Stimulated activated CD4-positive, alpha-beta T cell treated with anti-CD3 and anti-CD28 coated beads, Interleukin-1b, Interleukin-23, amount 100 ng/mL, for 24 hours (primary cell): Measurements from ENCODE around the gene LUC7L3.
A peak's percentile ranks its signal among the peaks of the same experiment; 100 is the strongest.
"Not testable (repeated sequence)": the region's sequence is repeated elsewhere in the genome, so short reads cannot be mapped to it uniquely, and the experiment has no call there.

Experiments
- DNase-seq, 4 experiments: peaks; one replicate each; pipeline ENCODE4 v3.0.0-alpha.2; 2020; ENCODE audit warnings: low read depth in 4 of 4, low spot score in 1 of 4

The LUC7L3 gene, protein sequence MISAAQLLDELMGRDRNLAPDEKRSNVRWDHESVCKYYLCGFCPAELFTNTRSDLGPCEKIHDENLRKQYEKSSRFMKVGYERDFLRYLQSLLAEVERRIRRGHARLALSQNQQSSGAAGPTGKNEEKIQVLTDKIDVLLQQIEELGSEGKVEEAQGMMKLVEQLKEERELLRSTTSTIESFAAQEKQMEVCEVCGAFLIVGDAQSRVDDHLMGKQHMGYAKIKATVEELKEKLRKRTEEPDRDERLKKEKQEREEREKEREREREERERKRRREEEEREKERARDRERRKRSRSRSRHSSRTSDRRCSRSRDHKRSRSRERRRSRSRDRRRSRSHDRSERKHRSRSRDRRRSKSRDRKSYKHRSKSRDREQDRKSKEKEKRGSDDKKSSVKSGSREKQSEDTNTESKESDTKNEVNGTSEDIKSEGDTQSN

DNA sequence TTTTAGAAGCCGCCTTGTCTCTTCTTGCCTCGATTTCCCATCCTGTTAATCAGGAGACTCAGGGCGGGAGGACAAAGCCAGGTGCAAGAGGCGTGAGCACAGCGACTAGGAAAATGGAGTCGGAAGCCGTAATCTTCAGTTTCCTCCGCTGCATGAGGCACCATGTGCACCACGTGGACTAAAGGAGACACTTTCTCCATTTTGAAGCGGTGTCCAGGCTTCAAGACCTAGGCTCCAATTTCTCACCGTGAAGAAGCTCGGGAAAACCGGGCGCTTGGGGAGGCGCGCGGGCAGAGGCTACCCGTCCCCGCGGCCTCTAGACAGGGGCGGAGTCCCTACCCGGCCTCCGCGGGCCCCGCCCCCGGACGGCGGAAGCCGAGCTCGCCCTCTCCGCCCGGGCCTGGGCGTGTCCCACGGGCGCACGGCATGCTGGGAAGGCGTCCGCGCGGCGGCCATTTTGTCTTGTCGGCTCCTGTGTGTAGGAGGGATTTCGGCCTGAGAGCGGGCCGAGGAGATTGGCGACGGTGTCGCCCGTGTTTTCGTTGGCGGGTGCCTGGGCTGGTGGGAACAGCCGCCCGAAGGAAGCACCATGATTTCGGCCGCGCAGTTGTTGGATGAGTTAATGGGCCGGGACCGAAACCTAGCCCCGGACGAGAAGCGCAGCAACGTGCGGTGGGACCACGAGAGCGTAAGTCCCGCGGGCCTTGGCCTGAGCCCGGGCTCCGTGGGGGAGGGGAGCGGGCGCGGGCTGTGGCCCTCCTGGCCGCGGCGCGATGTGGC, at the start of gene LUC7L3:
Gene LUC7L3, plus strand, starts transcription at position 460 of the 780 bp plus-strand sequence. Its CDS starts 130 bp downstream, at position 590.
- DNase-seq = peak; percentile 77 to 89 (median 87)

DNA sequence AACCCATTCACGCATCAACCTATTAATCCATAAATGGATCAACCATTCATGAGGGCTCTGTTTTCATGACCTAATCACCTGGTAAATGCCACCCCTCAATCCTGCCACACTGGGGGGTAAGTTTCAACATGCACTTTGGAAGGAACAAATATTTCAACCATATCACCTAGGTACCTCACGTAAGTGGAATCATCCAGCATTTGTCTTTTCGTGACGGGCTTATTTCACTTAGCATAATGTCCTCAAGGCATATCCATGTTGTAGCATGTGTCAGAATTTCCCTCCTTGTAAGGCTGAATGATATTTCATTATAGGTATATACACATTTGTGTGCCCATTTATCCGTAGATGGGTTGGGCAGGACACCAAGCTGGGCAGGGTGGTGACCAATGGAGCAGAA, 47.3 kb upstream of the LUC7L3 start:
- DNase-seq = no peak

DNA sequence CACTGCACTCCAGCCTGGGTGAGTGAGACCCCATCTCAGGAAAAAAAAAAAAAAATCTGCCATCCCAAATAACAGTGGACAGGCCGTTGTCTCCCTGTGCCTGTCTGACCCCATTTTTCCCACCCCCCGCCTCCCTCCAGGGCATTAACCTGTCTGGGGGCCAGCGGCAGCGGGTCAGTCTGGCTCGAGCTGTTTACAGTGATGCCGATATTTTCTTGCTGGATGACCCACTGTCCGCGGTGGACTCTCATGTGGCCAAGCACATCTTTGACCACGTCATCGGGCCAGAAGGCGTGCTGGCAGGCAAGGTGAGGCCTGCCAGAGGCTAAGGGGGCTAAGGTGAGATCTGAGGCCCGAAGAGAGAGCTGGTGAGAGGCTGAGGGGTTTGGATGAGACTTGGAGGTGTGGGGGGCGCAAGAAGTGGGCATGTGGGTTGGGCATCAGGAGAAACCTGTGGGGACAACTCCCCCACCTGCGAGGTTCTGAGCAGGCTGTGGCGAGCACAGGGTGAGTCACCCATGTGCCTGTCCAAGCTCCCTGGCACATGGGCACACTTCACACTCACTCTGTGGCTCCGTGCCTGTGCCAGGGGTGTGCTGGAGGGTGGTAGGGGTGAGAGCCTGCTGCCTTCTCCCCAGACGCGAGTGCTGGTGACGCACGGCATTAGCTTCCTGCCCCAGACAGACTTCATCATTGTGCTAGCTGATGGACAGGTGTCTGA, 46.4 kb upstream of the LUC7L3 start:
- no peak for DNase-seq

DNA sequence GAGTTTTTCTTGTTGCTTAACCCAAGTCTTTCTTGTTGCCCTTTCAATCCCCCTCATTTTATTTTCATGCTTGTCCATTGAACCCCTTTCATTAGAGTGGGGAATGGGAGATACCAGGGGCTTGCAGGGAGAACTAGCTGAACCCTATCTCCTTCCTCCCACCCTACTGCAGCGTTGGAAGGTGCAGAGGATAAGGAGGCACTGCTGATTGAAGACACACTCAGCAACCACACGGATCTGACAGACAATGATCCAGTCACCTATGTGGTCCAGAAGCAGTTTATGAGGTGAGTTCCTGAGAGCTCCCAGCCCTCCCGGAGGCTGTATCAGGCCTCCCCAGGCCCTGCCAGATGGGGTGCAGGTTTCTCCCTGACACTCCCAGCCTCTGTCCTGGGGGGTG, 44.2 kb upstream of the LUC7L3 start:
- DNase-seq = no peak

DNA sequence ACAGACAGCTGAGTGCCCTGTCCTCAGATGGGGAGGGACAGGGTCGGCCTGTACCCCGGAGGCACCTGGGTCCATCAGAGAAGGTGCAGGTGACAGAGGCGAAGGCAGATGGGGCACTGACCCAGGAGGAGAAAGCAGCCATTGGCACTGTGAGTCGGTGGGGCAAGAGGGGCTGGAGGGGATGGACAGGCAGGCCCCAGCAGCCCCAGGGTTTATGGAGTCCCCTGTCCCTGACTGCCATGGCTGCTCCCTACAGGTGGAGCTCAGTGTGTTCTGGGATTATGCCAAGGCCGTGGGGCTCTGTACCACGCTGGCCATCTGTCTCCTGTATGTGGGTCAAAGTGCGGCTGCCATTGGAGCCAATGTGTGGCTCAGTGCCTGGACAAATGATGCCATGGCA, 43.8 kb upstream of the LUC7L3 start:
- no peak for DNase-seq

DNA sequence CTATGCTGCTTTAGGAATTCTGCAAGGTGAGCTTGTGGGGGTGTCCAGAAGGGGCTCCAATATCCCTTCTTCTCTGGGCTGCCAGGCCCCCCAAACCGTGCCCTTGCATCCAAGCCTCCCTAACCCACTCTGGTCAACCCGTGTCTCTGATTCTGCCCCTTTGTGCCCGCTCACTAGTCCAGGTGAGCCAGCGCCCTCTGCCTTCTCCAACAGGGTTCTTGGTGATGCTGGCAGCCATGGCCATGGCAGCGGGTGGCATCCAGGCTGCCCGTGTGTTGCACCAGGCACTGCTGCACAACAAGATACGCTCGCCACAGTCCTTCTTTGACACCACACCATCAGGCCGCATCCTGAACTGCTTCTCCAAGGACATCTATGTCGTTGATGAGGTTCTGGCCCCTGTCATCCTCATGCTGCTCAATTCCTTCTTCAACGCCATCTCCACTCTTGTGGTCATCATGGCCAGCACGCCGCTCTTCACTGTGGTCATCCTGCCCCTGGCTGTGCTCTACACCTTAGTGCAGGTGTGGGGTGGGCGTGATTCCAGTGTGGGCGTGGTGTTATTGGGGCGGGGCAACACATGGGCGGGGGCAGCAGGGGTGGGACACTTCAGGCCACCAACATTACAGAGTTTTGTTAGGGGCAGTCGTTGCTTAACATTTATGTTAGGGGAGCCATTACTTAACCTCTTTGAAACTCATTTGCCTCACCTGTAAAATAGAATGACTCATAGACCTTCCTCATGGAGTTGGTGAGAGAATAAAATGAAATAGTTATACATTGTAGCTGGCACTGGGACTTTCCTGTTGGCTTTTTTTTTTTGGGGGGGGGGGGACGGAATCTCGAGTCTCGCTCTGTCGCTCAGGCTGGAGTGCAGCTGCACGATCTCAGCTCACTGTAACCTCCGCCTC, 43.1 kb upstream of the LUC7L3 start:
- DNase-seq = no peak

DNA sequence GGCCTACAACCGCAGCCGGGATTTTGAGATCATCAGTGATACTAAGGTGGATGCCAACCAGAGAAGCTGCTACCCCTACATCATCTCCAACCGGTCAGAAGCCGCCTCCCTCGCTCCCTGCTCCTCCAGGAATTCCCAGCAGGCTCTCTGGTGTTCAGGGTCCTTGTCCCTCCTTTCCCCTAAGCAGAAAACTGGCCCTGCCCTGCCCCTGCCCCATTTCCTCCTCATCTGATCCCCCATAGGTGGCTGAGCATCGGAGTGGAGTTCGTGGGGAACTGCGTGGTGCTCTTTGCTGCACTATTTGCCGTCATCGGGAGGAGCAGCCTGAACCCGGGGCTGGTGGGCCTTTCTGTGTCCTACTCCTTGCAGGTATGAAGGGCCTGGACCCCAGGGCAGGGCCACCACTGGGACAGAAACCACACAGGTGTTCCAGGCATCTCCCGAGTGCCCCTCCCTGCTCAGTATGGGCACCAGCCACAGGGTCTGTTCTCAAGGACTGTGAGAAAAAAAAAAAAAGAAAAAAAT, 41.5 kb upstream of the LUC7L3 start:
- no peak for DNase-seq

DNA sequence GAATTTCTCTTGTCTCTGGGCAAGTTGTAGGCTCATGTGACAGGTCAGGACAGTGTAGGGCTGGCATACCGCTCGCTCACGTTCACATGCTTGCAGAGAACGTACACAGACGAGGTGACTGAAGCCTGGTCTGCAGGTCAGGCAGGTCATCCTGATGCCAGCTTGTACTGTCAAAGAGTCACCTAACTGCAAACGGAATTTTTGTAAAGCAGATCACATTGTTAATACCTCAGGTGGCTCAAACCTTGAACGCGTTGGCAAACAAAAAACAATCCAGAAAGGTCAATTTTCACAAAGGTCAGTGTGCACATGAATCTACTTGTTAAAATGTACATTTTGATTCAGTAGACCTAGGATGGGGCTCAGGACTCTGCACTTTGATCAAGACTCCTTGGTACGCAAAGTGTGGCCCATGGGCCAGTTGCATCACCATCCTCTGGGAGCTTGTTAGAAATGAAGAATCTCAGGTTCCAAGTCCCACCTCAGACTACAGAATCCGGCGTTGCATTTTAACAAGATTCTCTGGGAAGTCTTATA, 40.3 kb upstream of the LUC7L3 start:
- no peak for DNase-seq

DNA sequence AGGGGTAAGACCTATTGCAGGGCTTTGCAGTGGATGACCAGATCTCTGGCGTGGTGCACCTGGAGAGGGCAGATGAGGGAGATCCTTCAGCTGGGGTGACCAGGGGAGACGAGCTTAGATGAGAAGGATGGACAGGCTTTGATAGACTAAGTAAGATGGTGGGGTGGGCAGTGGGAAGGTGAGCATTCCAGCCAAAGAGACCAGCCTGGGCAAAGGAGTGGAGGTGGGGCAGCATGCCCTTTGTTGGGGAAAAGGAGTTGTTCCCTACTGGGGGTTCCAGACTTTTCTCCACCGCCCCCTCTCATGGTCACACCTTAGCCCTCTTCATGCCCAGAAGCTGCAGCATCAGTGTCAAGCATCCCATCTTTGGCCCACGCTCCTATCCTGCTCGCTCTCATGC, 39.3 kb upstream of the LUC7L3 start:
- DNase-seq = no peak

DNA sequence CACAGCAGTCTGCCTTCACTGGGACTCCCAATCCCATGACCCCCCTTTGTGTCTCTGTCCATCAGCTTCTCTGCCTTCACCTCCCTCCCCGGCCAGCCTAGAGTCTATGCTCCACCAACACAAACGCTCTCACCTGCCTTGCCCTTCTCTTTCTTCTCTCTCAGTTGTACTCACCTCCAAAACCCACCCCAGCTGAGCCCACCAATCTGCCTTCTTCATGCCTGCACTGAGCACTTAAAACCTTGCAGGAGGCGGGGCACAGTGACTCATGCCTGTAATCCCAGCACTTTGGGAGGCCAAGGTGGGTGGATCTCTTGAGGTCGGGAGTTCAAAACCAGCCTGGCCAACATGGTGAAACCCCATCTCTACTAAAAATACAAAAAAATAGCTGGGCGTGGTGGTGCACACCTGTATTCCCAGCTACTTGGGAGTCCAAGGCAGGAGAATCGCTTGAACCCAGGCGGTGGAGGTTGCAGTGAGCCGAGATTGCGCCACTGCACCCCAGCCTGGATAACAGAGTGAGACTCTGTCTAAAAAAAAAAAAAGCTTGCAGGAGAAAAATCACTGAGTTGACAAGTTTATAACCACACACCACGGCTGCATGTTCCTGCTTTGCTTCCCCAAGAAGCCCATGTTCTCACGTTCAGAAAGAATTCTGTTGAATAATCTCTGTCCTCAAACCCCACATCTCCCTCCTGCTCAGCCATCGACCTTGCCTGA, 38.7 kb upstream of the LUC7L3 start:
- not testable (repeated sequence) for DNase-seq

DNA sequence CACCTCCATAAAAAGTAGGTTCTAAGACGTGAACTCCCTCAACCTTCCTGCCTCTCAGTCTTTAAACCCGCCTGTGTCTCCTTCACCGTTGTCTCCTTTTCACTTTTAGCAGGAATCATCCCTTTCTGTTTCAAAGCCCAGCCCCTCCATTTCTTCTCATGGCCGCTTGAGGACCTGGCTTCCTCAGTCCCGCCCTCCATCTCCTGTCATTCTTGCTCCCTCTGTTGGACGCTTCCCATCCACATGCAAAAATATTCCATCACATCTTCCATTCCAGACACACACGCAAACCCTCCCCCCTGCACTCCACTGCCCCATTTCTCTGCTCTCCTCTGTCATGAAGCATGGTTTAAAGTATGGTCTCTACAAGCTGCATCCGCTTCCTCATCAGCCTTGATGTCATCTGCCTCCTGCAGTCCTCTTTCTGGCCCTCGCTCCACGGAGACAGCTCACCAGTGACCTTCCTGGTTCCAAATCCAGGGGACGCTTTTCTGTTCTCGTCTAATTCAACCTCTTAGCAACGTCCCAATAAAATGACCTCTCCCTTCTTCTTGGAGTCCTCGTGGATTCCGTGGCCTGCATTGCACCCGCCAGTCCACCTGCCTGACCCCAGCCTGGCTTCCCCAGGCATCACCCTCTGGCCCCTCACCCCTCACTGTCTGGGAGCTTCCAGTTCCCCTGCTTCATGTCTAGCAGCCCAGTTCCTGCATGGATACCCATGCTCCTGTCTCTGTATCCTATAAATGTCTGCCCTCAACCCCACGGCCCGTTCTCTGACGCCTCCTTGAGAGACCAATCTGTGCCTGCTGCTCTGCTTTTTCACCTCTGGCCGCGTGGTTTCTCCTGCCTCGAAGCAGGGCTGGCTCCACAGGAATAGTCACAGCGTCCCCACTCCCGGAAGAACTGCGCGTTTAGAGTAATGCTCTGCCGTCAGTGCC, 37.9 kb upstream of the LUC7L3 start:
- no peak for DNase-seq

DNA sequence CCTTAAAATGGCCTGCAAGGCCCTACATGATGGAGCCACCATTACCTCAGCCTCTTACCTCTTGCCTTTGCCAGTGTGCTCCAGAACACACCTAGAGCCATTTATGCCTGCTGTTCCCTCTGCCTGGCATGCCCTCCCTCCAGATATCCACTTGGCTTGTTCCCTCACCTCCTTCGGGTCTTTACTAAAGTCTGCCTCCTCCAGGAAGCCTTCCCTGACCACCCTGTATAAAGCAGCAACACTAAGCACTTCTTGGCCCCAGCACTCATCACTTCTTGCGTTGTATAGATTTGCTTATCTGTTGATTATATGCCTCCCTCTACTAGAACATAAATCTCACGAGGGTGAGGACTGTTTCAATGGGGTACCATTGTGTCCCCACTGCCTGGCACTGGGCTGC, 37.0 kb upstream of the LUC7L3 start:
- no peak for DNase-seq

DNA sequence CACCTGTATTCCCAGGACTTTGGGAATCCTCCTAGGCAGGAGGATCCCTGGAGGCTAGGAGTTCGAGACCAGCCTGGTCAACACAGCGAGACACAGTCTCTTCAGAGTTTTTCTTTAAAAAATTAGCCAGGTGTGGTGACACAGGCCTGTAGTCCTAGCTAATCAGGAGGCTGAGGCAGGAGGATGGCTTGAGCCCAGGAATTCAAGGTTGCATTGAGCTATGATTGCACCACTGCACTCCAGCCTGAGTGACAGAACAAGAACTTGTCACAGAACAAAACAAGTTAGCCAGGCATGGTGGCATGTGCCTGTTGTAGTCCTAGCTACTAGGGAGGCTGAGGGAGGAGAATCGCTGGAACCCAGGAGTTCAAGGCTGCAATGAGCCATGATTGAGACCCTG, 36.5 kb upstream of the LUC7L3 start:
- DNase-seq = no peak

DNA sequence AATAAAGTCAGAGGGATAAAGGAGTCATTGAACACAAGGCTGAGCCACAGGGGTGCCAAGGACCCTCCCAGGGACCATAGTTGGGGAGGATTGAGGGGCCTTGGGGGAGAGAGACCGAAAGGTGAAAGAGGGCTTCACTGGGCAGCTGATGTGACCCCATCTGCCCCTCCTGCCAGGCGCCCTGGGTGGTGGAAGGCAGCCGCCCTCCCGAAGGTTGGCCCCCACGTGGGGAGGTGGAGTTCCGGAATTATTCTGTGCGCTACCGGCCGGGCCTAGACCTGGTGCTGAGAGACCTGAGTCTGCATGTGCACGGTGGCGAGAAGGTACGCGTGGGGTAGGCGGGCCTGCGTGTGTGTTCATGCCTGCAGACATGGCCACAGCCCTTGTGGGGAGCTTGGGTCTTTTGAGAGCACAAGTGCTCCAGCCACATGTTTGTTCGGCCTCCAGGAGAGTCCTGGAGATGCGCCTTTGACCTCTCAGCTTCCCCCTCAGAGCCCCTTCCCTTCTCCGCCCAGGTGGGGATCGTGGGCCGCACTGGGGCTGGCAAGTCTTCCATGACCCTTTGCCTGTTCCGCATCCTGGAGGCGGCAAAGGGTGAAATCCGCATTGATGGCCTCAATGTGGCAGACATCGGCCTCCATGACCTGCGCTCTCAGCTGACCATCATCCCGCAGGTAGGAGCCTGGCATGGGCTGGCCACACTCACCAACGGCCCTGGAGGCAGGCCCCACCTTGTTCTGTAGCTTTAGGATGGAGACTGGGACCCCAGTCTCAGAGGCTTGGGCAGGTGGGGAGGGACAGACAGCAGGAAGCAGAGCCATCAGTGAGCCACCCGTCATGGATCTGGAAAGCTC, 35.7 kb upstream of the LUC7L3 start:
- DNase-seq = no peak

DNA sequence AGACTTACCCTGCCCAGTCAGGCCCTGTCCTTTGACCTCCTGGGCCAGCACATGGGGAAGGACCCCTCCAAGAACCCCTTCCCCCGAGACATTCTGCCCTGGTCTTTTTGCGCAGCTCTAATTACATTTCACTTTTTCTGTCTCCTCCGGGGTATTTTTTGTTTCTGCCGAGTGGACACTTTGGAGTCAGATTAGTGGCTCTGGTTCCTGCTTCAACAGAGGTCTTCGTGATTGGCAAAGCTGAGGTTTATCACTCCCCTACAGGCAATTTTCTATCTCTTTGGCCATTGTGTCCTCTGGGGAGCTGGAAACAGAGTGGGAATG, 35.2 kb upstream of the LUC7L3 start:
- no peak for DNase-seq

DNA sequence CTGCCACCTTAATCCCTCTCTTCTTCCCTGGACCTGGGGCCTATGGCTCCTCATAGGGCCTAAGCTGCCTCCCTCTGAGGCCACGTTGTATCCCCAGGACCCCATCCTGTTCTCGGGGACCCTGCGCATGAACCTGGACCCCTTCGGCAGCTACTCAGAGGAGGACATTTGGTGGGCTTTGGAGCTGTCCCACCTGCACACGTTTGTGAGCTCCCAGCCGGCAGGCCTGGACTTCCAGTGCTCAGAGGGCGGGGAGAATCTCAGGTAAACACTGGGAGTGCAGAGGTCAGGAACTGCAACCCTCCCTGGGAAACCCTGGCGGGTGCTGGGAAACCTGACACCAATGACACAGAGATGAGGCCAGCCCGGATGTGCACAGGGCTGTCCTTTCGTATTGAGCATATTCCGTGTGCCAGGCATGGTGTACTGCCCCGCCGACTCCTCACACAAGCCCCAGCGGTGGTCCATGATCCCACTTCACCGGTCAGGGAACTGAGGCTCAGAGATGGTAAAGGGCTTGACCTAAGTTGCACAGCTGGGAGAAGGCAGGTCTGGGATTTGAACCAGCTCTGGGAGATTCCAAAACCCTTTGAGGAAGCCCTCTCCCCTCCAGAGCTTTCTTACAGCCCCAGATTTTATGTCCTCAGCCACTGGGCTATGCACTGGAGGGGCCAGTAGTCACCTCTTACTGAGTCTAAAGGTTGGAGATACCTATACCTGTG, 34.6 kb upstream of the LUC7L3 start:
- no peak for DNase-seq

DNA sequence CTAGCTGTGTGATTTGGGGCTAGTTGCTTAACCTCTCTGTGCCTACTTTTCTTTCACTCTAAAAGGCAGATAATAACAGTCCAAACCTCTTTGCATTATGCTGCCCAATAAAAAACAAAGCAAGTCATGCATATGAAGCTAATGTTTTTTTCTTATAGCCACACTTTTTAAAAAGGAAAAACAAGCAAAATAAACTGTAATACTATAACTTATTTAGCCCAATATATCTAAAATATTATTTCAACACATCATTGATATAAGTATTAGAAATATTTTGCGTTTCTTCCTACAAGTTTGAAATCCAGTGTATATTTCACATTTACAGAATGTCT, 34.1 kb upstream of the LUC7L3 start:
- DNase-seq = no peak
